GM12875 (cell line): ENCODE measurements around the gene LILRA5.
"Not testable (repeated sequence)": the region's sequence is repeated elsewhere in the genome, so short reads cannot be mapped to it uniquely, and the experiment has no call there.

Experiments used
- H3K4me3 ChIP-seq: one replicate; pipeline ENCODE4 v1.5.1; 2011; ENCODE audit warnings: low read depth, low read length, control low read depth
- CTCF ChIP-seq: IDR thresholded peaks from 2 replicates; pipeline ENCODE4 v1.5.1; 2011; ENCODE audit warnings: low read depth, mild to moderate bottlenecking, control low read depth, inconsistent platforms, low read length, moderate library complexity, borderline replicate concordance; ENCODE audit not compliant: insufficient read depth

The LILRA5 gene

GRCh38 chr19:54282686-54283470, 30.1 kb downstream of the LILRA5 start:
- H3K4me3 ChIP-seq, result no peak overlapping the region

GRCh38 chr19:54281729-54282075, 31.3 kb downstream of the LILRA5 start:
- H3K4me3 ChIP-seq, result not testable (repeated sequence)

More at GRCh38 chr19:54282686-54283470, 30.1 kb downstream of the LILRA5 start:
- TF ChIP-seq CTCF, result no peak

GRCh38 chr19:54281007-54281728, 31.8 kb downstream of the LILRA5 start, which contains the start of gene LILRB2:
Gene LILRB2 (minus strand): TSS chr19:54281110. CDS start chr19:54280496, 614 bp downstream.
- TF ChIP-seq CTCF, result no peak
- no peak within 1 kb of the TSS for H3K4me3 ChIP-seq

- H3K4me3 ChIP-seq, result not testable (repeated sequence)
Observed at GRCh38 chr19:54280441-54280840, 32.5 kb downstream of the LILRA5 start.

- H3K4me3 ChIP-seq, result not testable (repeated sequence)
Observed at GRCh38 chr19:54280025-54280424, 32.9 kb downstream of the LILRA5 start.

- no peak overlapping the region for H3K4me3 ChIP-seq
- no peak for TF ChIP-seq CTCF
Observed at GRCh38 chr19:54279406-54279962, 33.5 kb downstream of the LILRA5 start.

- not testable (repeated sequence) for H3K4me3 ChIP-seq
Observed at GRCh38 chr19:54278571-54279195, 34.3 kb downstream of the LILRA5 start.

- not testable (repeated sequence) for H3K4me3 ChIP-seq
Observed at GRCh38 chr19:54278056-54278455, 34.9 kb downstream of the LILRA5 start.

GRCh38 chr19:54277111-54277615, 35.8 kb downstream of the LILRA5 start:
- H3K4me3 ChIP-seq, result not testable (repeated sequence)

GRCh38 chr19:54275951-54276350, 37.0 kb downstream of the LILRA5 start:
- no peak for TF ChIP-seq CTCF
- no peak overlapping the region for H3K4me3 ChIP-seq

- not testable (repeated sequence) for H3K4me3 ChIP-seq
Observed at GRCh38 chr19:54274516-54274915, 38.5 kb downstream of the LILRA5 start.
